ENCODE measurements around the gene DHX16. TPM values are rescaled to one million over a fixed set of nuclear protein-coding genes. Genes with fewer than 3 reads are reported as not detected.

Gene DHX16
- total and polyA plus RNA-seq, 2 experiments from 2014 or later, result 16.0 to 31.3 TPM

- peaks cover 16% of the 10 kb centered on the region for H4K20me1 ChIP-seq (replicated peaks; ENCODE audit: insufficient read depth)
- TF ChIP-seq JUNB (IDR thresholded peaks at IDR 0.05; ENCODE audit: unreplicated experiment) (no peak), NANOG (IDR thresholded peaks at IDR 0.05; ENCODE audit: borderline replicate concordance) (no peak), ETS1 (IDR thresholded peaks at IDR 0.05) (no peak), CTCF (conservative IDR thresholded peaks at IDR 0.05; ENCODE audit: low read depth in 2 of 2) (no peak), ZNF114 (CRISPR knock-in tag; IDR thresholded peaks at IDR 0.05) (no peak), EZH2phosphoT487 (IDR thresholded peaks at IDR 0.05; ENCODE audit: unreplicated experiment) (no peak), REST (IDR thresholded peaks at IDR 0.05; ENCODE audit: unreplicated experiment) (no peak), CREB1 (CRISPR knock-in tag; IDR thresholded peaks at IDR 0.05; ENCODE audit: low read depth) (no peak), ZNF331 (CRISPR knock-in tag; IDR thresholded peaks at IDR 0.05; ENCODE audit: low read depth) (no peak), STAT1 (IDR thresholded peaks at IDR 0.05; ENCODE audit: unreplicated experiment) (no peak), ZNF462 (CRISPR knock-in tag; IDR thresholded peaks at IDR 0.05) (no peak), POLR2AphosphoS5 (IDR thresholded peaks at IDR 0.05; ENCODE audit: low read depth) (no peak)
- H3K36me3 ChIP-seq (ENCODE audit: insufficient read depth), result peaks cover 26% of the 10 kb centered on the region
- H3K4me3 Mint-ChIP-seq, result peak overlapping the region; percentile 96
- peak overlapping the region; percentile 60 for H3K27ac Mint-ChIP-seq
- ATAC-seq (no peak), DNase-seq (ENCODE audit: low spot score) (no peak)
- H3K79me2 ChIP-seq (replicated peaks; ENCODE audit: insufficient read depth), result peaks cover 49% of the 10 kb centered on the region
- no peaks in the 10 kb centered on the region for H3K27me3 ChIP-seq (ENCODE audit: insufficient read depth)
- peaks cover 18% of the 10 kb centered on the region; the same call in 2 of the 3 replicates for H3K9me3 Mint-ChIP-seq
- H3K4me1 Mint-ChIP-seq, result peaks cover 33% of the 10 kb centered on the region
- H3K4me1 ChIP-seq (ENCODE audit: insufficient read depth), result peaks cover 17% of the 10 kb centered on the region
- peak overlapping the region; percentile 68; the same call in 1 of the 2 replicates for H3K4me2 ChIP-seq
- peaks cover 7% of the 10 kb centered on the region; the same call in 1 of the 2 replicates for H3F3A ChIP-seq (replicated peaks; ENCODE audit: low read depth)
- peak overlapping the region; percentile 15; the same call in 1 of the 2 replicates for H3K27ac ChIP-seq (ENCODE audit: low read depth)
- H3K4me3 ChIP-seq, result 0 out of 2 replicates have a peak overlapping the region, but pooled peaks have one; percentile 44
- H3K27me3 Mint-ChIP-seq (ENCODE audit: insufficient read depth, low read depth, poor library complexity), result peaks cover 47% of the 10 kb centered on the region
- no peaks in the 10 kb centered on the region for H3K9me2 ChIP-seq (ENCODE audit: insufficient read depth)
- peaks cover 85% of the 10 kb centered on the region for H3K36me3 Mint-ChIP-seq (ENCODE audit: low read depth)
- H2AFZ ChIP-seq, result no peak overlapping the region
Measured at GRCh38 chr6:30613251-30614043, 59.4 kb downstream of the DHX16 start.

Measured in GM23338 (cell line).